T-cell (primary cell): ENCODE measurements around the gene SPHK2. TPM values are rescaled to one million over a fixed set of nuclear protein-coding genes. Genes with fewer than 3 reads are reported as not detected.

ENCODE experiments used
- ATAC-seq, 4 experiments: fragments of 200-7000 bp in 3 of 4; fragments of 150-1000 bp in 1 of 4; cut with Tn5 transposase; replicated peaks in 1 of 4; 1 replicate in 3 of 4; 2 replicates in 1 of 4; pipeline ENCODE4 v1.10.0; 2021; ENCODE audit warnings: moderate library complexity in 3 of 4, mild to moderate bottlenecking in 2 of 4, moderate number of reproducible peaks in 1 of 4
- CTCF ChIA-PET, 2 donors: fragments of 300-600 bp; sonication (Branson Sonifier 250); formaldehyde crosslinking; loops; one replicate each; lab custom pipeline; 2022; ENCODE audit warnings: antibody characterized with exemption in 2 of 2; lab: Charles Lee
- POLR2A ChIA-PET, 2 donors: fragments of 300-600 bp; sonication (Branson Sonifier 250); formaldehyde crosslinking; loops; one replicate each; lab custom pipeline; 2022; ENCODE audit warnings: antibody characterized with exemption in 2 of 2; lab: Charles Lee
- DNase-seq, 35 experiments: peaks; one replicate each; pipeline versions ENCODE4 v3.0.0 to v3.0.0-alpha.2; 2013 to 2023
- H3K27ac ChIP-seq: one replicate; pipeline ENCODE4 v1.5.1; 2013; ENCODE audit warnings: low read length
- H3K27me3 ChIP-seq, 2 experiments: replicated peaks in 1 of 2; 1 replicate in 1 of 2; 2 replicates in 1 of 2; pipeline versions ENCODE4 v1.6.1 to v1.7.0; 2013; ENCODE audit warnings: low read length in 1 of 2, mixed read lengths in 1 of 2; ENCODE audit not compliant: control insufficient read depth in 2 of 2, insufficient read depth in 2 of 2; ENCODE audit errors: extremely low read depth in 1 of 2
- H3K36me3 ChIP-seq, 2 donors: 1 replicate in 1 of 2; 2 replicates in 1 of 2; pipeline versions ENCODE4 v1.6.1 to v1.7.0; 2013; ENCODE audit warnings: low read length in 1 of 2; ENCODE audit not compliant: control insufficient read depth in 2 of 2, insufficient read depth in 1 of 2; ENCODE audit errors: extremely low read depth in 1 of 2
- H3K4me1 ChIP-seq, 2 experiments: 1 replicate in 1 of 2; 2 replicates in 1 of 2; pipeline versions ENCODE4 v1.6.1 to v1.7.0; 2013; ENCODE audit warnings: low read length in 2 of 2, mixed read lengths in 1 of 2; ENCODE audit not compliant: insufficient read depth in 2 of 2, control insufficient read depth in 1 of 2; ENCODE audit errors: extremely low read depth in 1 of 2
- H3K4me3 ChIP-seq, 2 donors: 1 replicate in 1 of 2; 2 replicates in 1 of 2; pipeline versions ENCODE4 v1.5.1 to v1.7.0; 2013; ENCODE audit warnings: mild to moderate bottlenecking in 2 of 2, low read length in 1 of 2, moderate library complexity in 1 of 2; ENCODE audit not compliant: control insufficient read depth in 1 of 2; ENCODE audit errors: extremely low read depth in 1 of 2
- H3K9me3 ChIP-seq: 2 replicates; pipeline ENCODE4 v1.7.0; 2013
- H3K27ac Mint-ChIP-seq, 2 donors: one replicate each; pipeline ENCODE4 v1.8.0; 2020 to 2021; ENCODE audit warnings: mild to moderate bottlenecking in 2 of 2, mixed read lengths in 2 of 2
- H3K27me3 Mint-ChIP-seq, 2 donors: one replicate each; pipeline ENCODE4 v1.8.0; 2021 to 2022; ENCODE audit warnings: mixed read lengths in 2 of 2
- H3K36me3 Mint-ChIP-seq: one replicate; pipeline ENCODE4 v1.8.0; 2021; ENCODE audit warnings: mixed read lengths
- H3K4me1 Mint-ChIP-seq, 3 donors: one replicate each; pipeline ENCODE4 v1.8.0; 2020 to 2022; ENCODE audit warnings: mixed read lengths in 3 of 3, mild to moderate bottlenecking in 1 of 3
- H3K4me3 Mint-ChIP-seq, 3 donors: one replicate each; pipeline ENCODE4 v1.8.0; 2020 to 2022; ENCODE audit warnings: mild to moderate bottlenecking in 3 of 3, mixed read lengths in 3 of 3, moderate library complexity in 3 of 3
- H3K9me3 Mint-ChIP-seq, 3 donors: one replicate each; pipeline ENCODE4 v1.8.0; 2020 to 2022; ENCODE audit warnings: mixed read lengths in 3 of 3
- WGBS: methylation state at CpG from one replicate; pipeline ENCODE4 v1.1.5; 2013; ENCODE audit warnings: missing lambda C conversion rate; ENCODE audit not compliant: insufficient coverage; 5-methylcytosine and 5-hydroxymethylcytosine counted together
- total RNA-seq, 35 experiments: library from RNA in 6 of 35; stranded (reverse) in 6 of 35; fragments of 120-200 nt in 1 of 35; gene quantifications; one replicate each; pipeline versions ENCODE4 v1.2.1 to v1.2.4 and lab custom pipeline; 2013 to 2026

The SPHK2 gene
- total RNA-seq, 5 donors from 2014 or later (not counting 1 experiment from before 2014, with no cell fraction given) = 18.0 to 37.0 (median 31.8) TPM

DNA sequence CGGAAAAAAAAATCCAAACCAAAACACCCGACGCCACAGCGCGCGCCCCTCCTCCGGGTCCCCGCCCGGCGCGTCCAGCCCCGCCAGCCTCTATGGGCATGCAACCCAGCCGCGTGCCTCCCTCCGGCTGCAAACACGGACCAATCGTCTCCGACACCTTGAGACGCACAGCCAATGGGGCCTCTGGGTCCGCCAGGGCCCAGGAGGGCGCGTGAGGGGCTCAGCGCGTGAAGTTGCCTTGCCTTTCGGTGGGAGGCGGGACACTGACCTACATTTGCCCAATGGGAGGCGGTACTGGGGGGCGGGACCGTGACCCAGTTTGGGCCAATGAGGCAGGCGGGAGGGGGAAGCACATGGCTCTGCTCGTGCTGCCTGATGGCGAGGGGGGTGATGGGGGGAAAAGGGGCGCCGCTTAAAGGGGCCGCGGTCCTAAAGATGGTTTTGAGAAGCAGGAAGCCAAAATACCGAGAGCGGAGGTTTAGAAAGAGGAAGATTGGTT lies 18.2 kb downstream of the SPHK2 start:
- Histone ChIP-seq H3K4me3 (peak overlapping the region; percentile 46 to 97), H3K36me3 (peaks cover 0 to 11% of the 10 kb centered on the region in 2 donors), H3K9me3 (no peaks in the 10 kb centered on the region), H3K4me1 (peaks cover 16 to 56% of the 10 kb centered on the region in 2 experiments), H3K27me3 (peaks cover 0 to 4% of the 10 kb centered on the region in 2 experiments), H3K27ac (peak overlapping the region; percentile 95)
- Mint-ChIP-seq H3K36me3 (peaks cover 3% of the 10 kb centered on the region), H3K27ac (peak overlapping the region; percentile 98 to 99), H3K27me3 (no peaks in the 10 kb centered on the region), H3K4me1 (peaks cover 42 to 52% (median 45%) of the 10 kb centered on the region in 3 donors), H3K9me3 (no peaks in the 10 kb centered on the region), H3K4me3 (peak overlapping the region; percentile 97 to 99 (median 99))
- DNase-seq = peak; percentile 99 to 100 (median 100)
- POLR2A ChIA-PET = interaction anchor here (0.6 kb wide), 2 partner anchors 14 to 335 kb away, joined by 3 read pairs; no protein-coding TSS in a partner anchor
- under 1% methylated on average over 26 of the region's 38 CpGs for WGBS
- CTCF ChIA-PET = interaction anchor here (0.6 to 1.0 kb wide), 6 partner anchors 18 to 1869 kb away, joined by 3 to 6 read pairs (median 3); partner anchors contain the start of genes RUVBL2 (in 1 of the 2) and SPHK2 (in 1 of the 2)
- peak; percentile 76 to 80 (median 78) for ATAC-seq

DNA sequence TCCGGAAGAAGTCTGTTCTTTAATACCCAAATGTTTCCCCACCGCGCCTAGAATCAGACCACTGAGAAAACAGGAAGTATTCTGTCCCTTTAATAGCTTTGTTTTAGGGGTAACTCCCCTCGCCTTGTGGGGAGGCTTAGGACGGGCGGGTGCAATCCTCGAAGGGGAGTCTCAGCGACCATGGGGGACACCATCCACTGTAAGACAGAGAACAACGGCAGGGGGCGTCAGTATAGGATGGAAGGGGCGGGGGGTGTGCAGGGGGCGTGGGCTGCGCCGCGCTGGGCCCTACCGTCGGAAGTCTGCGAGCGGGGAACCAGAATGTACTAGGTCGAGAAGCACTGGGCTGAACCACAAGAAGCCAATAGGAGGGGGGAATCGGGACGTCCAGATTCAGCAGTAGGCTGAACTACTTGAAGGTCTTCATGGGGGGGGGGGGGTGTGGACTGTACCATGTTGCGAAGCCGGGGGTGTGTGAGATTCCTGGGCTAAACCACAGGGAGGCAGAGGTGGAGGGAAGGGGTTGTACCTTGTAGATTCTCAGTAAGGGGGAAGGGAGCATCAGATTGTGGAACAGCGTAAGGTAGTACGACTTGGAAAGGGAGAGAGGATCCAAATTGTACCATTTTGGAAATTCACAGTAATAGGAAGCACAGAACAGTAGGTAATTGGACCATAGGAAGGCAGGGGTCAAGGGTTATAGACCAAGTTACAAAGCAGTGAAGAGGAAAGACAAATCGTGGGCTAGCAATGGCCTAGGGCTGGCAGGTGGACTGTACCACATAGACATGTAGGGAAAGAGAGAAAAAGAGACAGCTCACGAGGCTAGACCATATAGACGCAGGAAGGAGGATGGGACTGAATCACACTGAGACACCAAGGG lies 18.9 kb downstream of the SPHK2 start:
- Histone ChIP-seq H3K9me3 (no peaks in the 10 kb centered on the region), H3K4me1 (peaks cover 16 to 49% of the 10 kb centered on the region in 2 experiments), H3K36me3 (peaks cover 0 to 4% of the 10 kb centered on the region in 2 donors), H3K4me3 (peak overlapping the region; percentile 46 to 97), H3K27me3 (peaks cover 0 to 4% of the 10 kb centered on the region in 2 experiments), H3K27ac (peak overlapping the region; percentile 95)
- no peaks in the 10 kb centered on the region for H3K9me3 Mint-ChIP-seq
- 2% methylated on average over 20 of the region's 29 CpGs for WGBS
- peaks cover 2% of the 10 kb centered on the region for H3K36me3 Mint-ChIP-seq
- DNase-seq (peak; percentile 70 to 94 (median 84)), ATAC-seq (peak; percentile 38 to 45 (median 42))
- H3K27ac Mint-ChIP-seq = peak overlapping the region; percentile 98 to 99
- peaks cover 41 to 47% (median 42%) of the 10 kb centered on the region in 3 donors for H3K4me1 Mint-ChIP-seq
- POLR2A ChIA-PET = interaction anchor here (0.6 kb wide), 2 partner anchors 15 to 334 kb away, joined by 3 read pairs; no protein-coding TSS in a partner anchor
- H3K27me3 Mint-ChIP-seq = no peaks in the 10 kb centered on the region
- CTCF ChIA-PET = interaction anchor here (0.6 to 1.0 kb wide), 5 partner anchors 19 to 1870 kb away, joined by 3 to 6 read pairs (median 3); partner anchors contain the start of gene SPHK2 (in 1 of the 2)
- peak overlapping the region; percentile 97 to 99 (median 99) for H3K4me3 Mint-ChIP-seq

DNA sequence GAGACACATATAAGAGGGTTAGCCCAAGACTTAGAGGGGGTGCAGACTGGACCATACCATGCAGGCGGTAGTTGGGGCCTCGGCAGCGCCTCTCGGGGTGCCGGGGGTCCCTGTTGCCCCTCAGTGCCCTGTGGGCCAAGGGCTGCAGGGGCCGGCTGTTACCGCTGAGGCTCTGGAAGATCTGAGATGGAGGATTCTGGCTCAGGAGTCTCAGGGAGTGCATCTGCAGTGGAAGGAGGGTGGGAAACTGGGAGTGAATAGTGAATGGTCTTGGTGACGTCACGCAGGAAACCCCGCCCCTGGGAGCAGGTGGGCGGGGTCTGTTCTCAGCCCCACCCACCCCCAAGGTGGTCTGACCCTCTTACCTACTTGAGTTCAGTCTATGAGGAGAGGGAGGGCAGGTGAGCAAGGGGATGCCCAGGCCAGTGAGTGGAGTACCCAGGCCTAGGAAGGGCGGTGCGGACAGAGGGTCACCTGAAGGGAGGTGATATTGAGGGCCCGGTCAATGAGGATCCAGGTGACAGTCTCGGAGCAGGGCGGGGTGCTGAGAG lies 19.6 kb downstream of the SPHK2 start:
- POLR2A ChIA-PET = no interaction called here
- Histone ChIP-seq H3K27ac (peak overlapping the region; percentile 95), H3K36me3 (no peaks in the 10 kb centered on the region), H3K4me1 (peaks cover 11 to 42% of the 10 kb centered on the region in 2 experiments), H3K27me3 (peaks cover 0 to 4% of the 10 kb centered on the region in 2 experiments), H3K9me3 (no peaks in the 10 kb centered on the region), H3K4me3 (peak overlapping the region in 1 of 2 donors; percentile 97)
- H3K9me3 Mint-ChIP-seq = no peaks in the 10 kb centered on the region
- peak overlapping the region; percentile 98 to 99 for H3K27ac Mint-ChIP-seq
- 96% methylated on average over 12 of the region's 16 CpGs for WGBS
- peaks cover 2% of the 10 kb centered on the region for H3K36me3 Mint-ChIP-seq
- CTCF ChIA-PET = interaction anchor here in 1 of 2 donors (1.0 kb wide), 1 partner anchor 332 kb away, joined by 3 read pairs; no protein-coding TSS in a partner anchor
- ATAC-seq = no peak
- H3K27me3 Mint-ChIP-seq = no peaks in the 10 kb centered on the region
- H3K4me3 Mint-ChIP-seq = peak overlapping the region; percentile 97 to 99 (median 99)
- DNase-seq = peak in 1 of 35 experiments; percentile 48
- peaks cover 36 to 40% (median 37%) of the 10 kb centered on the region in 3 donors for H3K4me1 Mint-ChIP-seq

DNA sequence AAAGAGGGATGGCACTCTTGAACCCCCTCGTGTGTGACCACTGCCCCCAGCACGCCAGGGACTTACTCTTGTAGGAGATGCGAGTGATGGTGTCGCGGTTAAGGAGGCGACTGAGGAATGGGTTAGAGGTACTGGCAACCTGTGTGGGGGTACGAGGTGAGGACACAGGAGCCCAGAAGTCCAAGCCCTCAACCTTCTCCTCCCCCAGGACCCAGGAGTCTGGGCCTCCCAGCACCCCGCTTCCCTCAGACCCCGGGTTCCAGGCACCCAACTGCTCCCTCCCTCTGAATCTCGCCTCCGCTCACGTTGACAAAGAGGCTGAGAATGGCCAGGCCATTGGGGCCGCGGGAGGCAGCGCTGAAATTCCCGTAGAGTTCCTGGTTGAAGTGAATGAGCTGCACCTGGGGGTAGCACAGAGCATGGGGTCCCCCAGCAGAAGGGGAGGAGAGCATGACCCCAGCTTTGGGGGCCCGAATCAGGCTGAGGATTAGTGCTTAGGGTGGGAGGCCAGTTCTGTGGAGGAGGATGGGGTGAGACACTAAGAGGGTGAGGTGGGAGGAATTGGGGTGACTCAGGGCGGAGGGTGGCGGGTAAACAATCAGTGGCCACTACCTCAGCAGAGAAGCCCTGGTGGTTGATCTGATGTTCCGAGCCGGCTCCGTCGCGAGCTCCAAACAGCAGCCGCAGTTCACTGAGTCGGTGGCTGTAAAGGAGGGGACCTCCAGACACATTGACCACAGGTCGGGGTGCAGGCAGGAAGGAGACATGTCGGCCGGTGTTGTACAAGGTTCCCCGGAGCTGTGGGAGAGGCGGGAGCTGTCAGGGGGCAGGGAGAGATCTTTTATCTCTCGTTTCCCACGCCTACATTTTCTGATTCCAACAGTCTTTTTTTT lies 20.4 kb downstream of the SPHK2 start:
- H3K4me1 Mint-ChIP-seq = peaks cover 35 to 40% (median 36%) of the 10 kb centered on the region in 3 donors
- CTCF ChIA-PET = no interaction called here
- peaks cover 0 to 4% of the 10 kb centered on the region in 2 experiments for H3K27me3 ChIP-seq
- POLR2A ChIA-PET = no interaction called here
- peaks cover 2% of the 10 kb centered on the region for H3K36me3 Mint-ChIP-seq
- H3K4me3 ChIP-seq = no peak overlapping the region
- peak overlapping the region; percentile 98 to 99 for H3K27ac Mint-ChIP-seq
- peak overlapping the region; percentile 68 to 99 (median 97) for H3K4me3 Mint-ChIP-seq
- no peaks in the 10 kb centered on the region for H3K36me3 ChIP-seq
- peaks cover 6 to 41% of the 10 kb centered on the region in 2 experiments for H3K4me1 ChIP-seq
- peak overlapping the region; percentile 95 for H3K27ac ChIP-seq
- DNase-seq (peak in 4 of 35 experiments; percentile 24 to 28 (median 26)), ATAC-seq (no peak)
- no peaks in the 10 kb centered on the region for H3K9me3 Mint-ChIP-seq
- 83% methylated on average over 19 of the region's 33 CpGs for WGBS
- H3K9me3 ChIP-seq = no peaks in the 10 kb centered on the region
- no peaks in the 10 kb centered on the region for H3K27me3 Mint-ChIP-seq

DNA sequence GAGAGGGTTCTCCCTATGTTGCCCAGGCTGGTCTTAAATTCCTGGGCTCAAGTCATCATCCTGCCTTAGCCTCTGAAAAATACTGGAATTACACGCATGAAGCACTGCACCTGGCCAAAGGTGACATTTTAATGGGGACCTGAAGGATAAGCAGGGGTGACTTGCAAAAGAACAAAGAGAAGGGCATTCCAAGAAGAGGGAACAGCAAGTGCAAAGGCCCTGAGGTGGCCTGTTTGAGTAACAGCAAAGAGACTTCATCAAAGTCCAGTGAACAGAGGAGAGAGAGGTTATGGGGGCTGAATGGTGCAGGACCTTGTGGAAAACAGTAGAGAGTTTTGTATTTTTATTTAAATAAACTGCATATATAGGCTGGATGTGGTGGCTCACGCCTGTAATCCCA lies 22.5 kb downstream of the SPHK2 start:
- no peaks in the 10 kb centered on the region for H3K9me3 ChIP-seq
- Mint-ChIP-seq H3K9me3 (no peaks in the 10 kb centered on the region), H3K4me3 (no peak overlapping the region), H3K27me3 (no peaks in the 10 kb centered on the region), H3K36me3 (no peaks in the 10 kb centered on the region), H3K4me1 (peaks cover 37 to 45% (median 43%) of the 10 kb centered on the region in 3 donors), H3K27ac (no peak overlapping the region)
- CTCF ChIA-PET = interaction anchor here in 1 of 2 donors (0.5 to 0.7 kb wide), 4 partner anchors 9 to 428 kb away, joined by 3 to 6 read pairs (median 4); no protein-coding TSS in a partner anchor
- POLR2A ChIA-PET = no interaction called here
- no peak overlapping the region for H3K27ac ChIP-seq
- H3K4me3 ChIP-seq = no peak overlapping the region
- WGBS = 100% methylated on average over 1 of the region's 2 CpGs
- ATAC-seq (no peak), DNase-seq (no peak)
- no peaks in the 10 kb centered on the region for H3K36me3 ChIP-seq
- peaks cover 3 to 49% of the 10 kb centered on the region in 2 experiments for H3K4me1 ChIP-seq
- H3K27me3 ChIP-seq = peaks cover 0 to 4% of the 10 kb centered on the region in 2 experiments
